NCI-H1092 (cell line): ENCODE measurements around the gene CENPP.
A peak's percentile ranks its signal among the peaks of the same experiment; 100 is the strongest.

ENCODE experiments used
- DNase-seq: peaks from one replicate; lab custom pipeline; 2025; lab: John Stamatoyannopoulos, UW

Gene CENPP

GRCh38 chr9:92600462-92601261 lies 274.9 kb downstream of the CENPP start:
- no peak for DNase-seq

- no peak for DNase-seq
Measured at GRCh38 chr9:92601451-92601850, 275.7 kb downstream of the CENPP start.

GRCh38 chr9:92602413-92602812 lies 276.7 kb downstream of the CENPP start:
- DNase-seq, result no peak

GRCh38 chr9:92603100-92603499 lies 277.3 kb downstream of the CENPP start:
- DNase-seq, result no peak

GRCh38 chr9:92603990-92604389 lies 278.2 kb downstream of the CENPP start:
- no peak for DNase-seq

- DNase-seq, result no peak
Measured at GRCh38 chr9:92605224-92605623, 279.5 kb downstream of the CENPP start.

GRCh38 chr9:92607088-92607487 lies 281.3 kb downstream of the CENPP start:
- DNase-seq, result peak; percentile 1

GRCh38 chr9:92607773-92608172 lies 282.0 kb downstream of the CENPP start:
- peak; percentile 90 for DNase-seq

GRCh38 chr9:92608241-92608908 lies 282.6 kb downstream of the CENPP start:
- no peak for DNase-seq

- peak; percentile 46 for DNase-seq
Measured at GRCh38 chr9:92608909-92609445, 283.2 kb downstream of the CENPP start.

GRCh38 chr9:92610470-92611420 lies 285.0 kb downstream of the CENPP start:
- no peak for DNase-seq

GRCh38 chr9:92611621-92612285 lies 286.0 kb downstream of the CENPP start:
- no peak for DNase-seq

GRCh38 chr9:92612292-92612691 lies 286.5 kb downstream of the CENPP start:
- DNase-seq, result no peak

GRCh38 chr9:92612816-92613215 lies 287.1 kb downstream of the CENPP start:
- no peak for DNase-seq

- no peak for DNase-seq
Measured at GRCh38 chr9:92613268-92614122, 287.7 kb downstream of the CENPP start.

GRCh38 chr9:92614123-92614510 lies 288.4 kb downstream of the CENPP start:
- DNase-seq, result no peak

- DNase-seq, result no peak
Measured at GRCh38 chr9:92614763-92615461, 289.2 kb downstream of the CENPP start.

- no peak for DNase-seq
Measured at GRCh38 chr9:92615790-92616189, 290.0 kb downstream of the CENPP start.

GRCh38 chr9:92616199-92616641 lies 290.5 kb downstream of the CENPP start:
- no peak for DNase-seq

- DNase-seq, result no peak
Measured at GRCh38 chr9:92616655-92617111, 290.9 kb downstream of the CENPP start.
